Right cardiac atrium (tissue), 5 donors: ENCODE measurements around the gene POLH. TPM values are rescaled to one million over a fixed set of nuclear protein-coding genes. Genes with fewer than 3 reads are reported as not detected.
A peak's percentile ranks its signal among the peaks of the same experiment; 100 is the strongest.
"Not testable (repeated sequence)": the region's sequence is repeated elsewhere in the genome, so short reads cannot be mapped to it uniquely, and the experiment has no call there.

Source experiments
- ATAC-seq, 2 donors: fragments of 200-7000 bp; cut with Tn5 transposase; one replicate each; pipeline versions ENCODE4 v1.8.0 to v1.9.1; 2020; ENCODE audit warnings: moderate library complexity in 2 of 2, mild to moderate bottlenecking in 1 of 2
- DNase-seq, 3 donors: peaks; one replicate each; pipeline ENCODE4 v3.0.0-alpha.2; 2020
- H3K27ac ChIP-seq: one replicate; pipeline ENCODE4 v1.5.1; 2013; ENCODE audit warnings: mild to moderate bottlenecking, low read length, control low read depth, moderate library complexity
- H3K27me3 ChIP-seq: one replicate; pipeline ENCODE4 v1.6.1; 2013; ENCODE audit not compliant: control insufficient read depth, insufficient read depth
- H3K4me1 ChIP-seq: one replicate; pipeline ENCODE4 v1.6.1; 2013; ENCODE audit warnings: low read length; ENCODE audit not compliant: control insufficient read depth, insufficient read depth
- H3K4me3 ChIP-seq: one replicate; pipeline ENCODE4 v1.5.1; 2013; ENCODE audit warnings: low read length, control low read depth
- H3K9me3 ChIP-seq: one replicate; pipeline ENCODE4 v1.6.1; 2013; ENCODE audit warnings: low read length; ENCODE audit not compliant: control insufficient read depth
- WGBS: extraction: QIAGEN DNeasy Blood & Tissue Kit; methylation state at CpG from one replicate; pipeline ENCODE4 v1.1.7; 2013; 5-methylcytosine and 5-hydroxymethylcytosine counted together
- intact Hi-C, 4 donors: fragments of 100-400 bp; cut with DNase I; formaldehyde crosslinking; loops; one replicate each; pipeline versions ENCODE4 v1.11.0 to v1.14.0; 2022 to 2023
- polyA plus RNA-seq: library from polyadenylated mRNA; stranded (reverse); fragments of 200-250 nt; gene quantifications from one replicate; pipeline ENCODE4 v1.2.3, GENCODE V29; 2013
- total RNA-seq, 4 donors: library from RNA; stranded (reverse); fragmentation: NEBNext Ultra II Directional; extraction: Animal tissue kit (Norgen Biotek cat#: 25700); gene quantifications; one replicate each; pipeline ENCODE4 v1.2.1, GENCODE V29; 2021
- donor health status: healthy with polysubstance abuse.
- donor health status: DM: no; HTN: yes; CAD: no.
- donor health status: DM: no; HTN: no; CAD: no.
- donor health status: DM: no; HTN: yes; CAD: no; lungs with severe emphysema.
- donor health status: DM: yes; HTN: yes; CAD: no.

Gene POLH
- total and polyA plus RNA-seq, 5 donors, result 3.1 to 9.4 (median 8.3) TPM

DNA sequence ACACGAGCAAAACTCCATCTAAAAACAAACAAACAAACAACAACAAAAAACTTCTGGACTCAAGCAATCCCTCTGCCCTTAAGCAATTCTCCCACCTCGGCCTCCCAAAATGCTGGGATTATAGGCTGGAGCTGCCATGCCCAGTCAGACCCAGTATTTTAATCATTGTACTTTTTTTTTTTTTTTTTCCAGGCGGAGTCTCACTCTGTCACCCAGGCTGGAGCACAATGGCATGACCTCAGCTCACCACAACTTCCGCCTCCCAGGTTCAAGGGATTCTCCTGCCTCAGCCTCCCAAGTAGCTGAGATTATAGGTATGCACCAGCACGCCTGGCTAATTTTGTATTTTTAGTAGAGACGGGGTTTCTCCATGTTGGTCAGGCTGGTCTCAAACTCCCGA, 57.0 kb downstream of the POLH start:
- intact Hi-C loops, H3K27ac ChIP-seq, H3K4me3 ChIP-seq, H3K9me3 ChIP-seq, DNase-seq, H3K4me1 ChIP-seq, ATAC-seq, H3K27me3 ChIP-seq: not testable (repeated sequence)
- 92% methylated on average over 7 of the region's 7 CpGs for WGBS

DNA sequence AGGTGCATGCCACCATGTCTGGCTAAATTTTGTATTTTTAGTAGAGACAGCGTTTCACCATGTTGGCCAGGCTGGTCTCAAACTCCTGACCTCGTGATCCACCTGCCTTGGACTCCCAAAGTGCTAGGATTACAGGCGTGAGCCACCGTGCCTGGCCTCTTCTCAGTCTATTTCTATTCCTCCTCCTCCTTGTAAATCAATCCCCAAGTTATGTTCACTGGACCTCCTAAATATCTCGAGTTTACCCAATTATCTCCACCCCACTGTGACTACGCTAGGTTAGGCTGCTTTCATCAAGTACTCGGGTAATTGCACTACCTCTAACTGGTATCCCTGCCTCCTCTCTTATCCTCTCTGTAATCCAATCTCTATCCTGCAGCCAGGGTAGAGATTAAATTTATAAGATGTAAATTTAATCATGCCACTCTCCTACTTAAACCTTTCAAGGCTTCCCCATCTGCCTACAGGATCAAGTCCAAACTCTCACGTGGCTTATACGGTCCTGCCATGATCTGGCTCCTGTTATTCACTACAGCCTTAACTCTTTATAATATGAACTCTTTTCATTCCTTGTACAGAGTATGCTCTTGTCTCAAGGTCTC, 58.8 kb downstream of the POLH start:
- peaks cover 6% of the 10 kb centered on the region for H3K4me1 ChIP-seq
- H3K4me3 ChIP-seq, result no peak overlapping the region
- ATAC-seq, result no peak
- H3K27ac ChIP-seq, result no peak overlapping the region
- no peaks in the 10 kb centered on the region for H3K27me3 ChIP-seq
- no peak for DNase-seq
- WGBS, result 76% methylated on average over 9 of the region's 9 CpGs
- intact Hi-C loops, result no loop called here
- H3K9me3 ChIP-seq, result no peaks in the 10 kb centered on the region

DNA sequence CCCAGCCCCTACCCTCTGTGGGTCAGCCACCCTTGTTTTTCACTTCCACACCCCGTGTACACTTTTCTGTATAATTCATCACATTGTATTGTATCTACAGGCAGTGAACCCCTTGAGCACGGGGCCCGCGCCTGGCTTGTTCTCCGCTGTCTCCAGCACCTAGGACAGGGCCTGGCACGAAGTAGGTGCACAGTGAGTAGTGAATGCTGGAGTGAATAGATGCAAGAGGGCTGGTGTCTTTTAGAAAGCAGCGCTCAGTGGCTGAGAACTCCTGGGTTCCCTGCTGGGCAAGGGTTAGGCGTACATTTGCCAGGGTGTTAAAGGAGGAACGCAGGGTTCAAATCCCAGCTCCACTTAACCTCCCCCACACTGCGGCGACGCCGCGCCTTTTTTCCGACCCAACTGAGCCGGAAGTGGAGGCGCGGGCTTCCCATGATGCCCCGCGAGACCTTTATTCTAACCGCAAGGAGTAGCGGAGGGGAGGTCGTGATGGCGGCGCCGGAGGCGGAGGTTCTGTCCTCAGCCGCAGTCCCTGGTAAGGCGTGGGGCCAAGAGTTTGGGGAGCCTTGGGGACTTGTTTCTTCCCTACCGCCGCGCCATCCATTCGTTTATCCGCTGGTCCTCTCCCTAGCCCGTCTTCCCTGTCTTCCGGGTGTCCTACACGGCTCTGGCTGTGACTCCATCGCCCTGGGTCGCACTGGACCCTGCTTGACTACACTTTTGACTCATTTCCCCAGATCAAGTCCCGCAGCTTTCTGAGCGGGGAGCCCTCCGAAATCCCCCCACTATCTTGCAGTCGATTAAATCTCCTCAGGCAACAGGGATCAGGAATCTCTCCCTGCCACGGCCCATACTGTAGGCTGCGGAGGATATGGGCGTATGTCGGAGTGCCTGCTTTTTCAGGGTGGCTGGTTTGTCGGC, 59.7 kb downstream of the POLH start, which contains the start of gene MAD2L1BP:
MAD2L1BP (plus strand) TSS at position 454 of the 921 bp plus-strand sequence; CDS start at position 490, 36 bp downstream.
- DNase-seq (peak; percentile 85 to 94 (median 93)), ATAC-seq (peak; percentile 91 to 95)
- Histone ChIP-seq H3K4me1 (peaks cover 6% of the 10 kb centered on the region), H3K27ac (peak within 1 kb of the TSS; percentile 99), H3K27me3 (no peaks in the 10 kb centered on the region), H3K9me3 (no peaks in the 10 kb centered on the region), H3K4me3 (peak within 1 kb of the TSS; percentile 97)
- 3% methylated on average over 48 of the region's 48 CpGs for WGBS
- intact Hi-C loops, result no loop called here

DNA sequence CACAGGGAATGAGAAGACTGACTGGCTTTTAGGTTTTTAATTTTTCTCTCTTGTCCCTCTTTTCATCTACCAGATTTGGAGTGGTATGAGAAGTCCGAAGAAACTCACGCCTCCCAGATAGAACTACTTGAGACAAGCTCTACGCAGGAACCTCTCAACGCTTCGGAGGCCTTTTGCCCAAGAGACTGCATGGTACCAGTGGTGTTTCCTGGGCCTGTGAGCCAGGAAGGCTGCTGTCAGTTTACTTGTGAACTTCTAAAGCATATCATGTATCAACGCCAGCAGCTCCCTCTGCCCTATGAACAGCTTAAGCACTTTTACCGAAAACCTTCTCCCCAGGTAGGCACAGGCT, 60.3 kb downstream of the POLH start:
- Histone ChIP-seq H3K27me3 (no peaks in the 10 kb centered on the region), H3K4me3 (peak overlapping the region; percentile 97), H3K4me1 (peaks cover 6% of the 10 kb centered on the region), H3K9me3 (no peaks in the 10 kb centered on the region), H3K27ac (peak overlapping the region; percentile 99)
- ATAC-seq (peak in 1 of 2 donors; percentile 9), DNase-seq (no peak)
- WGBS, result 14% methylated on average over 7 of the region's 7 CpGs
- intact Hi-C loops, result no loop called here

DNA sequence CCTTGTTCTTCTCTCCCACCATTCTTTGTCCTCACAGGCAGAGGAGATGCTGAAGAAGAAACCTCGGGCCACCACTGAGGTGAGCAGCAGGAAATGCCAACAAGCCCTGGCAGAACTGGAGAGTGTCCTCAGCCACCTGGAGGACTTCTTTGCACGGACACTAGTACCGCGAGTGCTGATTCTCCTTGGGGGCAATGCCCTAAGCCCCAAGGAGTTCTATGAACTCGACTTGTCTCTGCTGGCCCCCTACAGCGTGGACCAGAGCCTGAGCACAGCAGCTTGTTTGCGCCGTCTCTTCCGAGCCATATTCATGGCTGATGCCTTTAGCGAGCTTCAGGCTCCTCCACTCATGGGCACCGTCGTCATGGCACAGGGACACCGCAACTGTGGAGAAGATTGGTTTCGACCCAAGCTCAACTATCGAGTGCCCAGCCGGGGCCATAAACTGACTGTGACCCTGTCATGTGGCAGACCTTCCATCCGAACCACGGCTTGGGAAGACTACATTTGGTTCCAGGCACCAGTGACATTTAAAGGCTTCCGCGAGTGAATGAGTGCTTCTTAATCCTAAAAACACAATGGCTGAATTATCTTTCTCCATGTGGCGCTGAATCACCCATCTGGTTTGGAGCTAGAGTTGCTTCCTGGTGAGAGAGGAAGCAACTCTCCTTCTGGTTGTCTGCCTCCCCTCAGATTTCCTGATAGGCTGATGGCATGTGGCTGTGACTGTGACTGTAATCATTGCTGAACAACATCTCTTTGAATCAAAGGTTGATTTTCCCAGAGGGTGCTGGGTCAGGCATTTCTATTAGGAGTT, 64.2 kb downstream of the POLH start:
- intact Hi-C loops, result no loop called here
- peaks cover 6% of the 10 kb centered on the region for H3K4me1 ChIP-seq
- H3K27me3 ChIP-seq, result no peaks in the 10 kb centered on the region
- H3K4me3 ChIP-seq, result no peak overlapping the region
- H3K9me3 ChIP-seq, result no peaks in the 10 kb centered on the region
- 88% methylated on average over 21 of the region's 21 CpGs for WGBS
- no peak overlapping the region for H3K27ac ChIP-seq
- no peak for ATAC-seq
- DNase-seq, result no peak

DNA sequence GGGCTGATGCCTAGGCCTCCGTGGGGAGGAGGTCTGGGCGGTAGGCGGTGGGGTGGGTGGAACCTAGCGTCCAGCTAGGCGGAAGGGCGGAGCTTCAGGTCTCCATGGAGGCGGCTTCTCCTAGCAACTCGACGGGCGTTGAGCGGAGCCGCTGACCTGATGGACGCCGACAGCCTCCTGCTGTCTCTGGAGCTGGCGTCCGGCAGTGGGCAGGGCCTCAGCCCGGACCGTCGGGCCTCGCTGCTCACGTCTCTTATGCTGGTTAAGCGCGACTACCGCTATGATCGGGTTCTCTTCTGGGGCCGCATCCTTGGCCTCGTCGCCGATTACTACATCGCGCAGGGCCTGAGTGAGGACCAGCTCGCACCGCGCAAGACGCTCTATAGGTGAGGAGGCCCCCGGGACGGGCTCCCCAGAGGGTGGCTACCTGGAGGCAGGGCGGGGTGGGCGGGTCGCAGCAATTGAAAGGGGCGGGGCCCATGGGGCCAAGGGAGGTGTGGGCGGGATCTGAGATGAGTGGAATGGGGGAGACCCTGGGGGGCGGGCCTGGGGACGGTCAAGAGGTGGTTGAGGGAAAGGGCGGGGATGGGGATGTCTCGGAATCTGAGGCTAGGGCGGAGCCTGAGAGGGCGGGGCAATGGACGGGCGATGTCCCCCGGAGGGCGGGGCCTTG, 69.1 kb downstream of the POLH start, which contains the start of gene RSPH9:
RSPH9 (plus strand) TSS at position 97 of the 673 bp plus-strand sequence; CDS start at position 160, 63 bp downstream.
- Histone ChIP-seq H3K4me3 (peak within 1 kb of the TSS; percentile 60), H3K4me1 (no peaks in the 10 kb centered on the region), H3K27me3 (no peaks in the 10 kb centered on the region), H3K9me3 (no peaks in the 10 kb centered on the region), H3K27ac (no peak within 1 kb of the TSS)
- 2% methylated on average over 52 of the region's 52 CpGs for WGBS
- intact Hi-C loops, result no loop called here
- ATAC-seq (peak; percentile 88 to 89), DNase-seq (peak; percentile 79 to 90 (median 89))

DNA sequence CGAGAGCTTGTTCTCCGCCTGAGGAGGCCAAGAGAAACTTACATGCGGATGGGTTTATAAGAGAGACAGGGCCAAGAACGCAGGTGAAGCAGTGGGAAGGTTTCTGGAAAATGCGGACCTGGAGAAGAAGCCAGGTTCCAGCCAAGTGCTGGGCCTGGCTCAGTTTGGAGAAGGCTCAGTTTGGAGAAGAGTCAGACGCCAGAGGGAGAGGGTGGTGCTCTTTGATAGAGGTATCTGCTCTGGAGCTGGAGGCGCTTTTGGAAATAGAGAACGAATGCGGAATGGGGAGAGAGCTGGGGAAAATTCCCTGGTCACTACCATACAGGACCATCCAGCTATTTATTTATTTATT, 69.6 kb downstream of the POLH start:
- Histone ChIP-seq H3K27ac (no peak overlapping the region), H3K4me3 (peak overlapping the region; percentile 60), H3K9me3 (no peaks in the 10 kb centered on the region), H3K27me3 (no peaks in the 10 kb centered on the region), H3K4me1 (no peaks in the 10 kb centered on the region)
- WGBS, result 15% methylated on average over 9 of the region's 9 CpGs
- ATAC-seq, result peak in 1 of 2 donors; percentile 5
- DNase-seq, result no peak
- intact Hi-C loops, result no loop called here

DNA sequence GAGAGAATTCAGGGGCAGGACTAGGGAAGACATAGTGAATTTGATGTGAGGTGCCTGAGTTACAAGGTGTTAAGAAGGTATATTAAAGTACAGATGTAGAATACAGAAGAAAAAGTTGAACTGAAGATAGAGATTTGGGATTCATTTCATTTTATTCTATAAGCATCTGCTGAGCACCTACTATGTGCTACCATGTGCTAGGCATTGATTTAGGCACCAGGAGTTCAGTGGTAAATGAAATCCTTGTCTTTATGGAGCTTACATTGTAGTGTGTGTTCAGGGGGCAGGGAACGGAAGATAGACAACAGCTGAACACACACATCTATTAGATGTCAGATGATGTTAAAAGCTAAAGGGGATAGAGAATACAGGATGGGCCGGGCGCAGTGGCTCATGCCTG, 71.6 kb downstream of the POLH start:
- WGBS, result 93% methylated on average over 3 of the region's 3 CpGs
- no peak overlapping the region for H3K4me3 ChIP-seq
- intact Hi-C loops, result no loop called here
- no peaks in the 10 kb centered on the region for H3K27me3 ChIP-seq
- ATAC-seq (no peak), DNase-seq (no peak)
- no peaks in the 10 kb centered on the region for H3K9me3 ChIP-seq
- H3K27ac ChIP-seq, result no peak overlapping the region
- H3K4me1 ChIP-seq, result no peaks in the 10 kb centered on the region

DNA sequence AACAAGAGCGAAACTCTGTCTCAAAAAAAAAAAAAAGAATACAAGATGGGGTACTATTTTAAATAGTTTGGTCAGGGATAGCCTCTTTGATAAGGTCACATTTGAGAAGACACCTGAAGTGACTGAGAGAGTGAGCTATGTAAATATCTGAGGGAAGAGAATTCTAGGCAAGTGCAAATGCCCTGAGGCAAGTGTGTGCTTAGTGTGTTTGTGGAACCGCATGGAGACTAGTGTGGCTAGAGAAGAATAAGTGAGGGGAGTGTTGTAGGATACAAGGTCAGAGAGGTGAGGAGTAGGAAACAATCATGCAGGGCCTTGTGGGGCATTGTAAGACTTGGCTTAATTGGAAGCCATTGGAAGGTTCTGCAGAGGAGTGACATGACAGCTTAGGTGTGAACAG, 72.3 kb downstream of the POLH start:
- no peak overlapping the region for H3K4me3 ChIP-seq
- DNase-seq, result no peak
- 98% methylated on average over 2 of the region's 2 CpGs for WGBS
- H3K9me3 ChIP-seq, result no peaks in the 10 kb centered on the region
- H3K27me3 ChIP-seq, result no peaks in the 10 kb centered on the region
- no peaks in the 10 kb centered on the region for H3K4me1 ChIP-seq
- intact Hi-C loops, result no loop called here
- no peak overlapping the region for H3K27ac ChIP-seq
- ATAC-seq, result no peak

DNA sequence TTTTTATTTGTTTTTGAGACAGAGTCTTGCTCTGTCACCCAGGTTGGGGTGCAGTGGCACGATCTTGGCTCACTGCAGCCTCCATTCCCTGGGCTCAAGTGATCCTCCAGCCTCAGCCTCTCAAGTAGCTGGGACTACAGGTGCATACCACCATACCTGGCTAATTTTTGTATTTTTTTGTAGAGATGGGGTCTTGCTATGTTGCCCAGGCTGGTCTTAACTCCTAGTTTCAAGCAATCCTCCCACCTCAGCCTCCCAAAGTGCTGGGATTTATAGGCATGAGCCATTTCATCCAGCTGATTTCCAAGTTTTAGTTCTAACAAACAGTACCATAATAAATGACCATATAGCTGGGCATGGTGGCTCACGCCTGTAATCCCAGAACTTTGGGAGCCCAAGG, 76.8 kb downstream of the POLH start:
- H3K4me1 ChIP-seq, H3K27ac ChIP-seq, H3K27me3 ChIP-seq, H3K4me3 ChIP-seq, ATAC-seq, intact Hi-C loops, DNase-seq, H3K9me3 ChIP-seq: not testable (repeated sequence)
- 100% methylated on average over 2 of the region's 2 CpGs for WGBS
